Activated CD4-positive, CD25-positive, alpha-beta regulatory T cell treated with anti-CD3 and anti-CD28 coated beads, Interleukin-2, amount 50 U/mL, for 24 hours (primary cell): Measurements from ENCODE around the gene PCDH9.

Source experiments
- ATAC-seq, 2 donors: fragments of 150-1000 bp; cut with Tn5 transposase; one replicate each; pipeline ENCODE4 v1.10.0; 2021; ENCODE audit warnings: mild to moderate bottlenecking in 1 of 2, moderate library complexity in 1 of 2

PCDH9 gene

GRCh38 chr13:66962953-66963352 is 267.2 kb downstream of the PCDH9 start:
- ATAC-seq, result no peak

GRCh38 chr13:66958611-66959010 is 271.5 kb downstream of the PCDH9 start:
- ATAC-seq, result no peak

- no peak for ATAC-seq
These were observed 277.6 kb downstream of the PCDH9 start for GRCh38 chr13:66952507-66952906.

GRCh38 chr13:66951426-66951825 is 278.7 kb downstream of the PCDH9 start:
- ATAC-seq, result no peak

GRCh38 chr13:66950666-66951065 is 279.5 kb downstream of the PCDH9 start:
- no peak for ATAC-seq

GRCh38 chr13:66948910-66949309 is 281.2 kb downstream of the PCDH9 start:
- no peak for ATAC-seq

GRCh38 chr13:66943530-66943929 is 286.6 kb downstream of the PCDH9 start:
- ATAC-seq, result no peak

- no peak for ATAC-seq
These were observed 290.0 kb downstream of the PCDH9 start for GRCh38 chr13:66940113-66940512.

GRCh38 chr13:66937423-66937822 is 292.7 kb downstream of the PCDH9 start:
- no peak for ATAC-seq

GRCh38 chr13:66933994-66934393 is 296.1 kb downstream of the PCDH9 start:
- no peak for ATAC-seq

GRCh38 chr13:66933527-66933926 is 296.6 kb downstream of the PCDH9 start:
- no peak for ATAC-seq

GRCh38 chr13:66927562-66927961 is 302.6 kb downstream of the PCDH9 start:
- ATAC-seq, result no peak

- ATAC-seq, result no peak
These were observed 303.1 kb downstream of the PCDH9 start for GRCh38 chr13:66926851-66927524.

- ATAC-seq, result no peak
These were observed 303.8 kb downstream of the PCDH9 start for GRCh38 chr13:66926200-66926850.

- ATAC-seq, result no peak
These were observed 307.7 kb downstream of the PCDH9 start for GRCh38 chr13:66922444-66922843.

GRCh38 chr13:66921437-66921836 is 308.7 kb downstream of the PCDH9 start:
- no peak for ATAC-seq

GRCh38 chr13:66915596-66916185 is 314.4 kb downstream of the PCDH9 start:
- no peak for ATAC-seq

- ATAC-seq, result no peak
These were observed 316.0 kb downstream of the PCDH9 start for GRCh38 chr13:66914155-66914554.

GRCh38 chr13:66911411-66911939 is 318.7 kb downstream of the PCDH9 start:
- ATAC-seq, result no peak

GRCh38 chr13:66899955-66900354 is 330.2 kb downstream of the PCDH9 start:
- no peak for ATAC-seq

- ATAC-seq, result no peak
These were observed 333.2 kb downstream of the PCDH9 start for GRCh38 chr13:66896933-66897332.

GRCh38 chr13:66895780-66896179 is 334.4 kb downstream of the PCDH9 start:
- ATAC-seq, result no peak

GRCh38 chr13:66895320-66895719 is 334.8 kb downstream of the PCDH9 start:
- no peak for ATAC-seq

- no peak for ATAC-seq
These were observed 341.4 kb downstream of the PCDH9 start for GRCh38 chr13:66888698-66889097.
